Sigmoid colon (tissue), 7 donors: ENCODE results near the gene BATF. TPM values are rescaled to one million over a fixed set of nuclear protein-coding genes. Genes with fewer than 3 reads are reported as not detected.

Experiments used
- DNase-seq: peaks from one replicate; pipeline ENCODE4 v3.0.0-alpha.2; 2019
- H3K27ac ChIP-seq, 4 donors: fragments of 200-600 bp; sonication (generic); one replicate each; pipeline ENCODE4 v1.5.1; 2016 to 2019; ENCODE audit warnings: mild to moderate bottlenecking in 1 of 4
- H3K27me3 ChIP-seq, 3 donors: fragments of 200-600 bp; sonication (generic); one replicate each; pipeline ENCODE4 v1.5.1; 2019; ENCODE audit warnings: mild to moderate bottlenecking in 1 of 3
- H3K36me3 ChIP-seq, 4 donors: fragments of 200-600 bp; sonication (generic); one replicate each; pipeline ENCODE4 v1.5.1; 2016 to 2019
- H3K4me1 ChIP-seq, 4 donors: fragments of 200-600 bp; sonication (generic); one replicate each; pipeline ENCODE4 v1.5.1; 2017 to 2019
- H3K4me3 ChIP-seq, 4 donors: fragments of 200-600 bp; sonication (generic); one replicate each; pipeline ENCODE4 v1.5.1; 2017 to 2019; ENCODE audit warnings: mild to moderate bottlenecking in 2 of 4, moderate library complexity in 1 of 4
- H3K9me3 ChIP-seq, 4 donors: fragments of 200-600 bp in 3 of 4; sonication (generic) in 3 of 4; one replicate each; pipeline versions ENCODE4 v1.5.1 to v1.6.1; 2013 to 2019
- EP300 ChIP-seq, 4 donors: sonication (generic); formaldehyde crosslinking; IDR thresholded peaks; one replicate each; pipeline ENCODE4 v1.6.1; 2017; ENCODE audit warnings: antibody characterized with exemption in 4 of 4
- POLR2A ChIP-seq, 2 donors: fragments of 450-650 bp; IDR thresholded peaks; one replicate each; pipeline ENCODE4 v1.6.1; 2016; ENCODE audit warnings: antibody characterized with exemption in 2 of 2, mild to moderate bottlenecking in 2 of 2, moderate library complexity in 2 of 2
- POLR2AphosphoS5 ChIP-seq, 4 donors: sonication (generic); formaldehyde crosslinking; IDR thresholded peaks; one replicate each; pipeline ENCODE4 v1.6.1; 2017; ENCODE audit warnings: antibody characterized with exemption in 4 of 4
- WGBS, 2 donors: extraction: QIAGEN DNeasy Blood & Tissue Kit; methylation state at CpG; one replicate each; pipeline ENCODE4 v1.1.7; 2013; 5-methylcytosine and 5-hydroxymethylcytosine counted together
- intact Hi-C: fragments of 100-400 bp; cut with DNase I; formaldehyde crosslinking; loops from one replicate; pipeline ENCODE4 v1.15.1; 2023
- polyA plus RNA-seq, 3 donors: library from polyadenylated mRNA; stranded (reverse); fragments of 200-250 nt; gene quantifications; one replicate each; pipeline ENCODE4 v1.2.3, GENCODE V29; 2013
- total RNA-seq, 4 donors: library from RNA; depleted of rRNA; stranded (reverse); fragments of >200 nt; gene quantifications; one replicate each; pipeline ENCODE4 v1.1.0, GENCODE V29; 2016
- TF ChIP-seq, protein P1 (sequence below), 4 experiments: fragments of 450-650 bp in 3 of 4; fragments of 200-600 bp in 1 of 4; IDR thresholded peaks; one replicate each; pipeline ENCODE4 v1.5.1; 2016 to 2019; ENCODE audit warnings: antibody characterized with exemption in 4 of 4, mild to moderate bottlenecking in 3 of 4, moderate library complexity in 2 of 4
- donor health status: healthy with polysubstance abuse.
- donor health status: Bipolar disorder and iron deficiency.
- donor health status: healthy.

BATF gene
- total and polyA plus RNA-seq, 7 donors = 1.6 to 17.1 (median 5.2) TPM; not detected in 1

DNA sequence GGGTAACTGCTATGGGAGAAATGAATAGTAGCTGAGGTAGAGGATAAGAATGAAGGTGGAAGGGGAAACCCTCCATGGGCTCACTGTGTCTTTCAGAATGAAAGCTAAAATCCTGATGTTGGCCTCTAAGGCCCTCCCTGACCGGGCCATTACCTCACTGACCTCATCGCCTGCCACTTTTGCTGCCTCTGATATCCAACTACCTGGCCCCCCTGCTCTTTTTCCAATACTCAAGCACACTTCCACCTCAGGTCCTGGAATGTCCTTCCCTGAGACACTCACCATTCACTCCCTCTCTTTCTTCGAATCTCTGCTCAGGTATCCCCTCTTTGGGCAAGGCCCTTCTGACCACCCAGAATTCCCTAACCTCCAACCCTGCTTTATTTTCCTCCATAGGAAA is 1.4 kb upstream of the BATF start:
- H3K4me1 ChIP-seq = peaks cover 0 to 1% (median under 1%) of the 10 kb centered on the region in 4 donors
- TF ChIP-seq POLR2A (IDR thresholded peaks at IDR 0.05) (no peak), POLR2AphosphoS5 (IDR thresholded peaks at IDR 0.05) (no peak), EP300 (IDR thresholded peaks at IDR 0.05) (no peak)
- TF ChIP-seq, protein P1, sequence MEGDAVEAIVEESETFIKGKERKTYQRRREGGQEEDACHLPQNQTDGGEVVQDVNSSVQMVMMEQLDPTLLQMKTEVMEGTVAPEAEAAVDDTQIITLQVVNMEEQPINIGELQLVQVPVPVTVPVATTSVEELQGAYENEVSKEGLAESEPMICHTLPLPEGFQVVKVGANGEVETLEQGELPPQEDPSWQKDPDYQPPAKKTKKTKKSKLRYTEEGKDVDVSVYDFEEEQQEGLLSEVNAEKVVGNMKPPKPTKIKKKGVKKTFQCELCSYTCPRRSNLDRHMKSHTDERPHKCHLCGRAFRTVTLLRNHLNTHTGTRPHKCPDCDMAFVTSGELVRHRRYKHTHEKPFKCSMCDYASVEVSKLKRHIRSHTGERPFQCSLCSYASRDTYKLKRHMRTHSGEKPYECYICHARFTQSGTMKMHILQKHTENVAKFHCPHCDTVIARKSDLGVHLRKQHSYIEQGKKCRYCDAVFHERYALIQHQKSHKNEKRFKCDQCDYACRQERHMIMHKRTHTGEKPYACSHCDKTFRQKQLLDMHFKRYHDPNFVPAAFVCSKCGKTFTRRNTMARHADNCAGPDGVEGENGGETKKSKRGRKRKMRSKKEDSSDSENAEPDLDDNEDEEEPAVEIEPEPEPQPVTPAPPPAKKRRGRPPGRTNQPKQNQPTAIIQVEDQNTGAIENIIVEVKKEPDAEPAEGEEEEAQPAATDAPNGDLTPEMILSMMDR (IDR thresholded peaks at IDR 0.05) = no peak
- no peaks in the 10 kb centered on the region for H3K9me3 ChIP-seq
- no peaks in the 10 kb centered on the region for H3K36me3 ChIP-seq
- 79 to 92% methylated on average over 3 of the region's 3 CpGs for WGBS, 2 donors
- no peaks in the 10 kb centered on the region for H3K27me3 ChIP-seq
- DNase-seq = no peak
- no peak overlapping the region for H3K27ac ChIP-seq
- intact Hi-C loops = no loop called here
- H3K4me3 ChIP-seq = no peak overlapping the region

DNA sequence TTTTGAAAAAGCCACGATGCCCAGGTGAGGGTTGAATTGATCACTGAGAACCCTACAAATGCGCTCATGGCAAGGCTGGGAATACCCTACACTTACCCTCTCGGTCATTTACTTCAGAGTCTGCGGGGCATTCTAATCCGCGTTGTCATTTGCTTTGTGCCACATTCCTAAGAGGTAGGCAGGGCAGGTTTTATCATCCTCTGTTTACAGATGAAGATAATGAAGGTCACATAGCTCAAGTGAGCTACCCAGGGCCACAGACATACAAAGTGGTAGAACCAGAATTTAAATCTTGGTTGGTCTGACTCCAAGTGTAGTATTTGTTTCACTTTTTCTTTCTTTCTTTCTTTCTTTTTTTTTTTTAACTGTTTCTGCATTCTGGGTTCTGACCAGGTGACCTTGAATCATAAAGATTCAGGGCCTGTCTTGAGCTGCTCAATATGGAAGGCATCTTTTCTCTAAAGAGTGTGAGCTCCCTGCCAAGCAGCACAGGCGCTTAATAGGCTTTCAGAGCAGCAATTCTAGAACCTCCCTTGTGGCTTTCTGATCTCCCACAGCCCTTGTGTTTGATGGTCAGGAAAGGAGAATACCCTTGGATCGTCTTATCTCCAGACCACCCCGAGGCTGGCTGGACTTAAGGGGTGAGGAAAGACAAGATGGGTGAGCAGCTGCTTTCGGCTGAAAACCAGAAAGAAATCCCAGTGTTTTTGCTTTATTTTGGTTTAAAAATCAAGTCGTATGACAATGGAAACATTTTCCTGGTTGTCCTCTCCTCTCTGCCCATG is 662 bp upstream of the BATF start:
- Histone ChIP-seq H3K4me1 (no peaks in the 10 kb centered on the region), H3K27ac (no peak overlapping the region), H3K4me3 (no peak overlapping the region), H3K9me3 (no peaks in the 10 kb centered on the region), H3K27me3 (no peaks in the 10 kb centered on the region), H3K36me3 (no peaks in the 10 kb centered on the region)
- WGBS, 2 donors = 34 to 49% methylated on average over 11 of the region's 11 CpGs
- no peak for DNase-seq
- intact Hi-C loops = no loop called here
- no peak for TF ChIP-seq POLR2AphosphoS5 (IDR thresholded peaks at IDR 0.05)
- TF ChIP-seq EP300 (IDR thresholded peaks at IDR 0.05) = no peak
- TF ChIP-seq POLR2A (IDR thresholded peaks at IDR 0.05) = no peak
- TF ChIP-seq, protein P1 (IDR thresholded peaks at IDR 0.05) = no peak

DNA sequence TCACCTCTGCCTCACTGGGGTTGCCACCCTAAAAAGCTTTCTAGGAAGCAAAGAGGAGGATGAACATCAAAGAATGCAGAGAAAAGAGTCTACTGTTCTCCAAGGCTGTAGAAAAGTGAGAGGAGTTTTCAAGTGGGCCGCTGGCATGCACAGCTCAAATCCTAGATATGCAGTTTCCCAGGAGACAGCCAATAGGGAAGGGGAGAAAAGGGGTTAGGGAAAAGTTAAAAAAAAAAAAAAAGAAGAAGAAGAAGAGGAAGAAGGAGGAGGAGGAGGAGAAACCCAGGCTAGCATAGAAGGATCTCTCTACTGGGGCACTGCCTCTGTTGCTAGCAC is 682 bp downstream of the BATF start:
- Histone ChIP-seq H3K36me3 (no peaks in the 10 kb centered on the region), H3K4me3 (peak overlapping the region in 2 of 4 donors; percentile 27 to 34), H3K4me1 (no peaks in the 10 kb centered on the region), H3K9me3 (no peaks in the 10 kb centered on the region), H3K27ac (no peak overlapping the region), H3K27me3 (no peaks in the 10 kb centered on the region)
- intact Hi-C loops = no loop called here
- no peak for TF ChIP-seq EP300 (IDR thresholded peaks at IDR 0.05)
- TF ChIP-seq POLR2A (IDR thresholded peaks at IDR 0.05) = no peak
- TF ChIP-seq, protein P1 (IDR thresholded peaks at IDR 0.05) = no peak
- TF ChIP-seq POLR2AphosphoS5 (IDR thresholded peaks at IDR 0.05) = no peak
- 56 to 85% methylated on average over 1 of the region's 1 CpG for WGBS, 2 donors
- DNase-seq = no peak

DNA sequence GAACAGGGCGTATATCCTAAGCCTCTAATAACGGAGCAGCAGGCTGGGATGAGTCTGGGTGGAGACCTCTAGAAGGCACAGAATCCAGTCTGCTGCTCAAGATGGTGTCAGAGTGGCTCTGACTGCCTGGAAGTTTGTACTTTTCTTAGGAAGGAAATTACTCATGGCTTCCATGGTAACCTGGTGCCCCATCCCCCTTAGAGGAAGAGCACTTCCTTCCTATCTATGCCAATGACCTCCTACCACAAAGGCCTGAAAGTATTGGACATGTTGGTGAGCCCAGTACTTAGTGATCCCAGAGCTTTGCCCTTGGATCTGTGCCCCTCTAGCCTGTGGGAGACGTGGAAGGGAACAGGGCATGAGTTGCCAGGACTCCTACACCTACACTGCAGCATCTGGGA is 1.5 kb downstream of the BATF start:
- Histone ChIP-seq H3K4me3 (no peak overlapping the region), H3K27me3 (no peaks in the 10 kb centered on the region), H3K4me1 (no peaks in the 10 kb centered on the region), H3K9me3 (no peaks in the 10 kb centered on the region), H3K27ac (no peak overlapping the region), H3K36me3 (no peaks in the 10 kb centered on the region)
- WGBS, 2 donors = 68 to 75% methylated on average over 3 of the region's 3 CpGs
- TF ChIP-seq POLR2AphosphoS5 (IDR thresholded peaks at IDR 0.05) = peak in 2 of 4 donors; percentile 13 to 51
- TF ChIP-seq POLR2A (IDR thresholded peaks at IDR 0.05) = no peak
- intact Hi-C loops = no loop called here
- DNase-seq = no peak

DNA sequence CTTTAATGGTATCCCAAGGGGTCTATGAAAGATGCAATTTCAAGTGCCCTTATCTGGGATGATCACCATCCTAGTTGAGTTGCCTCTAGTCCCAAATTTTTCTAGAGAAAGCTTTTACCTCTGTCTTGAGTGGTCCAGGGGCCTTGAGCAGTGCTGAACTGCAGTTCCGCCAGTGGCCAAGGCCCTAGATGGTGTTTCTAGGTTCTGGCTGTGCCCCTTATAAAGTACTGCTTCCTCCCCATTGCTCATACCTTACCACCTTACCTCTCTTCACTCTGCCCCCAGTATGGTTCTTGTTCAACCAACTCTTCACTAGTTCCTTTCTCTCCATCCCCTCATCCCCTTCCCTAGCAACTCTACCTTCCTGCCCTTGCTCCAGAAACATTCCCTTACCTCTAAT is 3.7 kb downstream of the BATF start:
- no peak for DNase-seq
- 93 to 98% methylated on average over 1 of the region's 1 CpG for WGBS, 2 donors

More for the DNA sequence above, 3.7 kb downstream of the BATF start:
- Histone ChIP-seq H3K4me1 (no peaks in the 10 kb centered on the region), H3K27me3 (no peaks in the 10 kb centered on the region), H3K9me3 (no peaks in the 10 kb centered on the region), H3K4me3 (no peak overlapping the region), H3K36me3 (no peaks in the 10 kb centered on the region), H3K27ac (no peak overlapping the region)
- intact Hi-C loops = no loop called here
- TF ChIP-seq, protein P1 (IDR thresholded peaks at IDR 0.05) = no peak
- TF ChIP-seq POLR2AphosphoS5 (IDR thresholded peaks at IDR 0.05) (no peak), POLR2A (IDR thresholded peaks at IDR 0.05) (no peak), EP300 (IDR thresholded peaks at IDR 0.05) (no peak)
